ENCODE data around the gene DSN1.

DSN1 gene

DNA sequence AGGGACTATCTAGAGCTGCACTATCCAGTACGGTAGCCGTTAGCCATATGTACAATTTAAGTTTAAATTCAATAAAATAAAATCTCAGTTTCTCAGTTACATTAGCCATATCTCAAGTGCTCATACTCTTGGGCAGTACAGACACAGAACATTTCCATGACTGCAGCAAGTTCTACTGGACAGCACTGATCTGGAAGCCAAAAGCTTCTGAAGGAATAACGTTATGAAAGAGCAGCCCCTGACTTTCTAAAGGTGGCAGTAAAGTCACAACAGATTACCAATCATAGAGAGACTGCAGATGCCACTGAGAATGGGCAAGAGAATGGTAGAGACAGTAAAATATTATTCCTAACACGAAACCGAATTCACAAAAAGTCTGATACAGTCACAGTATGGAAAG, 64.4 kb downstream of the DSN1 start:
- DNase-seq (ENCODE audit: extremely low spot score, insufficient read length, low read depth) (no peak), FAIRE-seq (no peak)

GRCh38 chr20:36703530-36703929, 70.0 kb downstream of the DSN1 start:
- DNase-seq (ENCODE audit: extremely low spot score, insufficient read length, low read depth) (no peak), FAIRE-seq (no peak)

All from GM18507 (cell line).